Suppressor macrophage treated with lipopolysaccharide for 1 hour (primary cell): ENCODE results near the gene ANKS1A.
"Not testable (repeated sequence)": the region's sequence is repeated elsewhere in the genome, so short reads cannot be mapped to it uniquely, and the experiment has no call there.

Experiments
- DNase-seq, 3 donors: peaks; one replicate each; pipeline ENCODE4 v3.0.0-alpha.2; 2020 to 2022

Gene ANKS1A

GRCh38 chr6:35128496-35128895 is 239.4 kb downstream of the ANKS1A start:
- no peak for DNase-seq

GRCh38 chr6:35136185-35136584 is 247.1 kb downstream of the ANKS1A start:
- DNase-seq: no peak

- not testable (repeated sequence) for DNase-seq
These were observed 249.1 kb downstream of the ANKS1A start for GRCh38 chr6:35138191-35138590.

GRCh38 chr6:35139470-35139869 is 250.4 kb downstream of the ANKS1A start:
- DNase-seq: no peak

- DNase-seq: peak; percentile 77 to 79 (median 77)
These were observed 251.0 kb downstream of the ANKS1A start for GRCh38 chr6:35139924-35140638.

GRCh38 chr6:35140639-35141006 is 251.6 kb downstream of the ANKS1A start:
- DNase-seq: no peak
